ENCODE data around the gene CENPS.
A peak's percentile ranks its signal among the peaks of the same experiment; 100 is the strongest.

Gene CENPS

GRCh38 chr1:10472220-10473144 lies 42.2 kb downstream of the CENPS start, which contains the start of gene DFFA:
Gene DFFA (minus strand): TSS chr1:10472529. CDS start chr1:10472458, 71 bp downstream.
- peak within 1 kb of the TSS; percentile 82 for H3K4me3 ChIP-seq (ENCODE audit: low read depth, low read length)
- TF ChIP-seq CTCF (IDR thresholded peaks at IDR 0.05; ENCODE audit: low read depth, low read length), result no peak

- no peak for TF ChIP-seq CTCF (IDR thresholded peaks at IDR 0.05; ENCODE audit: low read depth, low read length)
- H3K4me3 ChIP-seq (ENCODE audit: low read depth, low read length), result no peak overlapping the region
Observed at GRCh38 chr1:10473145-10473765, 43.0 kb downstream of the CENPS start.

GRCh38 chr1:10474309-10474612 lies 44.0 kb downstream of the CENPS start:
- H3K4me3 ChIP-seq (ENCODE audit: low read depth, low read length), result peak overlapping the region; percentile 94

- no peak for TF ChIP-seq CTCF (IDR thresholded peaks at IDR 0.05; ENCODE audit: low read depth, low read length)
Observed at GRCh38 chr1:10474613-10475507, 44.6 kb downstream of the CENPS start, which contains the start of gene PEX14. Gene PEX14 (plus strand): TSS chr1:10474950. CDS start chr1:10474967, 17 bp downstream.

GRCh38 chr1:10475510-10475909 lies 45.3 kb downstream of the CENPS start:
- TF ChIP-seq CTCF (IDR thresholded peaks at IDR 0.05; ENCODE audit: low read depth, low read length), result no peak
- H3K4me3 ChIP-seq (ENCODE audit: low read depth, low read length), result peak overlapping the region; percentile 94

More at GRCh38 chr1:10474613-10475507, 44.6 kb downstream of the CENPS start, which contains the start of gene PEX14:
- peak within 1 kb of the TSS; percentile 94 for H3K4me3 ChIP-seq (ENCODE audit: low read depth, low read length)

GRCh38 chr1:10479296-10479695 lies 49.1 kb downstream of the CENPS start:
- TF ChIP-seq CTCF (IDR thresholded peaks at IDR 0.05; ENCODE audit: low read depth, low read length), result no peak
- H3K4me3 ChIP-seq (ENCODE audit: low read depth, low read length), result no peak overlapping the region

- no peak overlapping the region for H3K4me3 ChIP-seq (ENCODE audit: low read depth, low read length)
- no peak for TF ChIP-seq CTCF (IDR thresholded peaks at IDR 0.05; ENCODE audit: low read depth, low read length)
Observed at GRCh38 chr1:10480614-10481013, 50.4 kb downstream of the CENPS start.
